GM21529 (cell line): Measurements from ENCODE around the gene BDP1.
A peak's percentile ranks its signal among the peaks of the same experiment; 100 is the strongest.
"Not testable (repeated sequence)": the region's sequence is repeated elsewhere in the genome, so short reads cannot be mapped to it uniquely, and the experiment has no call there.

Source experiments
- ATAC-seq: cut with Tn5 transposase; IDR thresholded peaks from one replicate; pipeline ENCODE4 v1.9.1; 2021; ENCODE audit not compliant: unreplicated experiment

BDP1 gene

GRCh38 chr5:71563161-71563560 is 107.7 kb downstream of the BDP1 start:
- no peak for ATAC-seq

- no peak for ATAC-seq
Measured at GRCh38 chr5:71564895-71565294, 109.4 kb downstream of the BDP1 start.

- no peak for ATAC-seq
Measured at GRCh38 chr5:71569748-71570509, 114.5 kb downstream of the BDP1 start.

- not testable (repeated sequence) for ATAC-seq
Measured at GRCh38 chr5:71571811-71572210, 116.4 kb downstream of the BDP1 start.

GRCh38 chr5:71573591-71573990 is 118.1 kb downstream of the BDP1 start:
- no peak for ATAC-seq

- not testable (repeated sequence) for ATAC-seq
Measured at GRCh38 chr5:71575588-71575987, 120.1 kb downstream of the BDP1 start.

GRCh38 chr5:71576241-71576640 is 120.8 kb downstream of the BDP1 start:
- no peak for ATAC-seq

GRCh38 chr5:71577839-71578238 is 122.4 kb downstream of the BDP1 start:
- not testable (repeated sequence) for ATAC-seq

- ATAC-seq, result no peak
Measured at GRCh38 chr5:71582945-71583584, 127.6 kb downstream of the BDP1 start.

GRCh38 chr5:71586052-71586940 is 130.8 kb downstream of the BDP1 start:
- peak; percentile 1 for ATAC-seq

GRCh38 chr5:71586941-71587765 is 131.7 kb downstream of the BDP1 start, which contains the start of gene MCCC2:
Gene MCCC2, plus strand, starts transcription at chr5:71587340. Its CDS starts 86 bp downstream, at chr5:71587426.
- peak; percentile 95 for ATAC-seq

GRCh38 chr5:71587766-71588532 is 132.5 kb downstream of the BDP1 start:
- ATAC-seq, result peak; percentile 17

- ATAC-seq, result no peak
Measured at GRCh38 chr5:71588533-71588885, 133.1 kb downstream of the BDP1 start.

GRCh38 chr5:71589903-71590302 is 134.5 kb downstream of the BDP1 start:
- ATAC-seq, result no peak

GRCh38 chr5:71591100-71591499 is 135.6 kb downstream of the BDP1 start:
- ATAC-seq, result no peak

- no peak for ATAC-seq
Measured at GRCh38 chr5:71596169-71596568, 140.7 kb downstream of the BDP1 start.

- ATAC-seq, result no peak
Measured at GRCh38 chr5:71597001-71597400, 141.6 kb downstream of the BDP1 start.

GRCh38 chr5:71600783-71601182 is 145.3 kb downstream of the BDP1 start:
- ATAC-seq, result no peak

- peak; percentile 91 for ATAC-seq
Measured at GRCh38 chr5:71601222-71602026, 146.0 kb downstream of the BDP1 start.
